DMS114 treated with DMSO at 0.1 percent for 48 hours (cell line): Measurements from ENCODE around the gene OTOF.
"Not testable (repeated sequence)": the region's sequence is repeated elsewhere in the genome, so short reads cannot be mapped to it uniquely, and the experiment has no call there.

Source experiments
- DNase-seq: peaks from one replicate; lab custom pipeline; 2025; ENCODE audit not compliant: unreplicated experiment; lab: John Stamatoyannopoulos, UW

Gene OTOF

GRCh38 chr2:26481706-26482105, 3.8 kb upstream of the OTOF start:
- DNase-seq: no peak

- no peak for DNase-seq
Observed at GRCh38 chr2:26480566-26481423, 2.9 kb upstream of the OTOF start.

- no peak for DNase-seq
Observed at GRCh38 chr2:26479789-26480565, 2.1 kb upstream of the OTOF start.

GRCh38 chr2:26479131-26479788, 1.3 kb upstream of the OTOF start:
- no peak for DNase-seq

GRCh38 chr2:26478366-26478765, 442 bp upstream of the OTOF start:
- no peak for DNase-seq

GRCh38 chr2:26477126-26477910, 606 bp downstream of the OTOF start:
- no peak for DNase-seq

- DNase-seq: no peak
Observed at GRCh38 chr2:26475832-26476501, 2.0 kb downstream of the OTOF start.

GRCh38 chr2:26475037-26475436, 2.9 kb downstream of the OTOF start:
- no peak for DNase-seq

- DNase-seq: no peak
Observed at GRCh38 chr2:26474261-26474785, 3.6 kb downstream of the OTOF start.

GRCh38 chr2:26473796-26474195, 4.1 kb downstream of the OTOF start:
- no peak for DNase-seq

GRCh38 chr2:26472821-26473655, 4.9 kb downstream of the OTOF start:
- no peak for DNase-seq

- DNase-seq: no peak
Observed at GRCh38 chr2:26471766-26472706, 5.9 kb downstream of the OTOF start.

GRCh38 chr2:26471289-26471688, 6.6 kb downstream of the OTOF start:
- peak; percentile 9 for DNase-seq

- no peak for DNase-seq
Observed at GRCh38 chr2:26470601-26471260, 7.2 kb downstream of the OTOF start.

- no peak for DNase-seq
Observed at GRCh38 chr2:26469955-26470354, 8.0 kb downstream of the OTOF start.

- DNase-seq: peak; percentile 28
Observed at GRCh38 chr2:26469092-26469710, 8.7 kb downstream of the OTOF start.

GRCh38 chr2:26468544-26468943, 9.4 kb downstream of the OTOF start:
- DNase-seq: not testable (repeated sequence)
